ENCODE results near the gene AGAP3. TPM values are rescaled to one million over a fixed set of nuclear protein-coding genes. Genes with fewer than 3 reads are reported as not detected.

Gene AGAP3
- total and polyA plus RNA-seq, 12 donors, result 40.2 to 93.4 (median 50.3) TPM

DNA sequence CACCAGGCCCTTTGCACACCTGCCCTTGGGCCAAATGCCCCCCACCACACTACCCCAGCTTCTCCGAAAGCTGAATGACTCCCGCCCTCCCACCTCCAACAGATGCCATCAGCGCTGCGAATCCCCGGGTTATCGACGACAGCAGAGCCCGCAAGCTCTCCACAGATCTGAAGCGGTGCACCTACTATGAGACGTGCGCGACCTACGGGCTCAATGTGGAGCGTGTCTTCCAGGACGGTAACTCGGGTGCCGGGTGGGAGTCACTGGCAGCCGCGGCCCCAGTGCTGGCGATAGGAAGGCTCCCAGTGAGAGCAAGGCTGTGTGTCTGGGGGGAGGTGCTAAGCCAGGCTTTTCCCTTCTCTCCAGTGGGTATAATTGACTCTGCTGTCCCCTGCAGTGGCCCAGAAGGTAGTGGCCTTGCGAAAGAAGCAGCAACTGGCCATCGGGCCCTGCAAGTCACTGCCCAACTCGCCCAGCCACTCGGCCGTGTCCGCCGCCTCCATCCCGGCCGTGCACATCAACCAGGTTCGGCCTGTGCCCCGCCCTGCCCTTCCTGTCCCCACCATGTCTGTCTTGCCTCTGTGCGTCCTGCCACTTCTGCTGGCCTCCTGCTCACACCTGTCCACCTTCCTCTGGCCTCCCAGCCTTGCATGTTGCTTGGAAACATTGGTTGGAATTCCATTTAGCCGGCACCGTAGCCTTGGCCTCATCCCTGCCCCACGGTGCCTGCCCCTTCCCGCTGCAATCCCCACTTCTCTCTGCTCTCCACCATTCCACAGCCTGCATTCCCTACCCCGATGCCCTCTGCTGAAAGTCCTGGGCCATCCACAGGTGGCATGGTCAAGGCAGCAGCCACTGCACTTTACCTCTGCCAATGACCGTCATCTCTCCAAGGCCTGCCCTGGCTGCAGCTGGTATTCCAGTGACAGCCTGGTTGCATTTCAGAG, 32.1 kb downstream of the AGAP3 start:
- intact Hi-C loops (cut with DNase I), result loop anchor here in 3 of 10 donors (10.0 kb wide), 3 partner anchors 64 to 224 kb away; partner anchors contain the start of genes CDK5 (in 1 of the 3) and SLC4A2 (in 1 of the 3)
- Histone ChIP-seq H3K4me1 (peaks cover 6 to 19% (median 11%) of the 10 kb centered on the region in 9 donors), H3K27ac (no peak overlapping the region), H3K4me3 (no peak overlapping the region), H3K27me3 (no peaks in the 10 kb centered on the region), H3K9me3 (no peaks in the 10 kb centered on the region), H3K36me3 (peaks cover 0 to 64% (median 29%) of the 10 kb centered on the region in 9 donors)
- 95% methylated on average over 38 of the region's 38 CpGs for WGBS, 2 donors
- TF ChIP-seq, protein P1, sequence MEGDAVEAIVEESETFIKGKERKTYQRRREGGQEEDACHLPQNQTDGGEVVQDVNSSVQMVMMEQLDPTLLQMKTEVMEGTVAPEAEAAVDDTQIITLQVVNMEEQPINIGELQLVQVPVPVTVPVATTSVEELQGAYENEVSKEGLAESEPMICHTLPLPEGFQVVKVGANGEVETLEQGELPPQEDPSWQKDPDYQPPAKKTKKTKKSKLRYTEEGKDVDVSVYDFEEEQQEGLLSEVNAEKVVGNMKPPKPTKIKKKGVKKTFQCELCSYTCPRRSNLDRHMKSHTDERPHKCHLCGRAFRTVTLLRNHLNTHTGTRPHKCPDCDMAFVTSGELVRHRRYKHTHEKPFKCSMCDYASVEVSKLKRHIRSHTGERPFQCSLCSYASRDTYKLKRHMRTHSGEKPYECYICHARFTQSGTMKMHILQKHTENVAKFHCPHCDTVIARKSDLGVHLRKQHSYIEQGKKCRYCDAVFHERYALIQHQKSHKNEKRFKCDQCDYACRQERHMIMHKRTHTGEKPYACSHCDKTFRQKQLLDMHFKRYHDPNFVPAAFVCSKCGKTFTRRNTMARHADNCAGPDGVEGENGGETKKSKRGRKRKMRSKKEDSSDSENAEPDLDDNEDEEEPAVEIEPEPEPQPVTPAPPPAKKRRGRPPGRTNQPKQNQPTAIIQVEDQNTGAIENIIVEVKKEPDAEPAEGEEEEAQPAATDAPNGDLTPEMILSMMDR (IDR thresholded peaks at IDR 0.05), result no peak
- DNase-seq (no peak), ATAC-seq (no peak)

DNA sequence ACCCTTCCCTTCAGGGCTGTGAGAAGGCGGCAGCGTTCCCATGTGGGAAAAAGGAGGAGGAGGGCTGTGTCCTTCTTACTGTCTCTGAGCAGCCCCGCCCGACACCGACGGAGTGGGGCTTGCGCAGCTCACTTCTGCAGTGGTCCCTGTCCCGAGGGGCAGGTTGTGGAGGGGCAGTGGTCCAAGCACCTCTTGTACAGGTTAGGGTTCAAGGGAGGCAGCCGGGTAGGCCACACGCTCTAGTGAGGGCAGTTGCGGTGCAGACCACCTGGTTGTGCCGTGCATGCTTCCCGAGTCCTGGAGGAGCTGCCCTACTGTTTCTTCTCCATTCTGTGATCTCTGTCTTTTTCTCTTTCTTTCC, 32.8 kb downstream of the AGAP3 start:
- intact Hi-C loops (cut with DNase I), result loop anchor here in 3 of 10 donors (10.0 kb wide), 3 partner anchors 64 to 224 kb away; partner anchors contain the start of genes CDK5 (in 1 of the 3) and SLC4A2 (in 1 of the 3)

DNA sequence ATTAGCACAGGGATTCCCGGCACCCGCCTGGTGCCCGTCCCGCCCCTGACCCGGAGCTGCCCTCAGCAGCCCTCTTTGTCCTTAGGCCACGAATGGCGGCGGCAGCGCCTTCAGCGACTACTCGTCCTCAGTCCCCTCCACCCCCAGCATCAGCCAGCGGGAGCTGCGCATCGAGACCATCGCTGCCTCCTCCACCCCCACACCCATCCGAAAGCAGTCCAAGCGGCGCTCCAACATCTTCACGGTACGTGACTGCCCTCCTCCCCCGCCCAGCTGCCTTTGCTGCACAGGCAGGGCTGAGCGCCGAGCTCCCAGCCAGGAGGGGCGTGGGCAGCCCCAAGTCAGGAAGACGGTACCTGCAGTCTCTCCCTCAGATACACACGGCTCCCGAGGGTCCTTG, 33.6 kb downstream of the AGAP3 start:
- ATAC-seq (no peak), DNase-seq (no peak)
- 90 to 94% methylated on average over 27 of the region's 27 CpGs for WGBS, 2 donors
- Histone ChIP-seq H3K36me3 (peaks cover 0 to 78% (median 29%) of the 10 kb centered on the region in 9 donors), H3K27ac (no peak overlapping the region), H3K4me3 (no peak overlapping the region), H3K4me1 (peaks cover 1 to 15% (median 6%) of the 10 kb centered on the region in 9 donors), H3K27me3 (no peaks in the 10 kb centered on the region), H3K9me3 (no peaks in the 10 kb centered on the region)
- intact Hi-C loops (cut with DNase I), result loop anchor here in 9 of 10 donors (5.0 to 10.0 kb wide), 9 partner anchors 52 to 225 kb away; partner anchors contain the start of genes SMARCD3 (in 5 of the 9), ABCF2 (in 2 of the 9), CDK5 (in 1 of the 9) and SLC4A2 (in 1 of the 9)
- TF ChIP-seq, protein P1 (IDR thresholded peaks at IDR 0.05), result no peak

More for the DNA sequence above, 32.8 kb downstream of the AGAP3 start:
- no peak overlapping the region for H3K4me3 ChIP-seq
- H3K4me1 ChIP-seq, result peaks cover 3 to 17% (median 6%) of the 10 kb centered on the region in 9 donors
- no peaks in the 10 kb centered on the region for H3K27me3 ChIP-seq
- no peak overlapping the region for H3K27ac ChIP-seq
- DNase-seq, result no peak
- TF ChIP-seq, protein P1 (IDR thresholded peaks at IDR 0.05), result no peak
- ATAC-seq, result no peak
- 92 to 97% methylated on average over 13 of the region's 13 CpGs for WGBS, 2 donors
- H3K9me3 ChIP-seq, result no peaks in the 10 kb centered on the region
- peaks cover 0 to 69% (median 29%) of the 10 kb centered on the region in 9 donors for H3K36me3 ChIP-seq

DNA sequence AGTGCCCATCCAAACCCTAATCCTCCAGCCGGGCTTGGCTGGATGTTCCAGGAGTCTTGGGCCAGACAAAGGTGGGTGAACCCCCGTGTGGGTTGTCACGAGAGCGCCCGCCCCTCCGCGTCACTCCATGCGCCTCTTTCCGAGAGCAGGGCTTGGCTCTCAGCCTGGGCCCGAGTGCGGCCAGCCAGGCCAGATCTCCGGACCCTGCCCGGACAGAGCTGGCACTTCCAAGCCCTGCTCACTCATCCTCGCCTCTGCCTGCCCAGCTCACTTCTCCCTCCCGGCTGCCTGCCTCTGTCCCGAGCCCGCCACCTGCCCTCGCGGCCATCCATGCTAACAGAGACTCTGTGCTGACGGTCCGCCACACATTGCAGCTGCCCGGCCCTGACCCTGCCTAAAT, 34.6 kb downstream of the AGAP3 start:
- intact Hi-C loops (cut with DNase I), result loop anchor here in 9 of 10 donors (5.0 to 10.0 kb wide), 6 partner anchors 51 to 184 kb away; partner anchors contain the start of genes SMARCD3 (in 5 of the 9) and ABCF2 (in 2 of the 9)
- H3K27ac ChIP-seq, result no peak overlapping the region
- H3K9me3 ChIP-seq, result no peaks in the 10 kb centered on the region
- no peak overlapping the region for H3K4me3 ChIP-seq
- H3K27me3 ChIP-seq, result no peaks in the 10 kb centered on the region
- peaks cover 0 to 78% (median 29%) of the 10 kb centered on the region in 9 donors for H3K36me3 ChIP-seq
- WGBS, 2 donors, result 92 to 93% methylated on average over 22 of the region's 22 CpGs
- ATAC-seq (no peak), DNase-seq (no peak)
- H3K4me1 ChIP-seq, result peaks cover 4 to 21% (median 13%) of the 10 kb centered on the region in 9 donors
- TF ChIP-seq, protein P1 (IDR thresholded peaks at IDR 0.05), result no peak

All from heart right ventricle (tissue), 16 donors.